Choroid plexus epithelial cell (primary cell): ENCODE data around the gene ACACB.

Experiments
- DNase-seq: peaks from one replicate; pipeline ENCODE4 v3.0.0-alpha.2; 2010; ENCODE audit warnings: low read depth
- H3K4me3 ChIP-seq: 2 replicates; pipeline ENCODE4 v1.5.1; 2011; ENCODE audit warnings: low read depth, mild to moderate bottlenecking, control low read depth, low read length, moderate library complexity
- CTCF ChIP-seq: conservative IDR thresholded peaks from 2 replicates; pipeline ENCODE4 v1.5.1; 2011; ENCODE audit warnings: low read depth, mild to moderate bottlenecking, control low read depth, inconsistent platforms, low read length, moderate library complexity

The ACACB gene

GRCh38 chr12:109219938-109220337, 103.6 kb downstream of the ACACB start:
- TF ChIP-seq CTCF = no peak
- DNase-seq = no peak
- no peak overlapping the region for H3K4me3 ChIP-seq

GRCh38 chr12:109221277-109221931, 105.0 kb downstream of the ACACB start:
- TF ChIP-seq CTCF = no peak

GRCh38 chr12:109222062-109222461, 105.7 kb downstream of the ACACB start:
- TF ChIP-seq CTCF = no peak
- DNase-seq = no peak

More at GRCh38 chr12:109221277-109221931, 105.0 kb downstream of the ACACB start:
- no peak overlapping the region for H3K4me3 ChIP-seq
- DNase-seq = no peak

DNA sequence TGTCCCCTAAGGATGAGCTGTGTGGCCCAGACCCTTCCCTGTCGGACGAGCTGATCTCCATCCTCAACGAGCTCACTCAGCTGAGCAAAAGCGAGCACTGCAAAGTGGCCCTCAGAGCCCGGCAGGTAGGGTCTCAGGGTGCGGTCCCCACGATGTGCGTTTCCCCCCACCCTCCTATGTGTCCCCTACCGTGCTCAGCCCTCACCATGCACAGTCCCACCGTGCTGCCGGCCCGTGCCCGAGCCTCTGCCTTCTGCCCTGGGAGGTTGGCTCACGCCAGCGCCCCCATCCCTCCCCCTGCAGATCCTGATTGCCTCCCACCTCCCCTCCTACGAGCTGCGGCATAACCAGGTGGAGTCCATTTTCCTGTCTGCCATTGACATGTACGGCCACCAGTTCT, 106.1 kb downstream of the ACACB start:
- TF ChIP-seq CTCF = no peak
- no peak overlapping the region for H3K4me3 ChIP-seq
- no peak for DNase-seq

More at GRCh38 chr12:109222062-109222461, 105.7 kb downstream of the ACACB start:
- no peak overlapping the region for H3K4me3 ChIP-seq

DNA sequence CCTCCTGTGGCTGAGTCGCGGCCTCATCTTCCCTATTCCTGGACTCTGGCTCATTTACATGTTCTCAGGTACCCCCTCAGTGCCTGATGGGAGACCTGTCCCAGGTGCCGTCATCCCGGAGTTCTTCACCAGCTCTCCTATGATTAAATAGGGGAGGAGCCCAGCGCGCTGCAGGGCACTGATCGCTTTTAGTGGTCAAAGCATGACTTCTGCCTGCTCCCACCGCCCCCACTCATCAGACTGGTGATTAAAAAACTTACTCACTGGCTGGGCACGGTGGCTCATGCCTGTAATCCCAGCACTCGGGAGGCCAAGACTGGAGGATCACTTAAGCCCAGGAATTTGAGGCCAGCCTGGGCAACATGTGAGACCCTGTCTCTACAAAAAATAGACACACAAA, 106.8 kb downstream of the ACACB start:
- H3K4me3 ChIP-seq = no peak overlapping the region
- no peak for TF ChIP-seq CTCF
- DNase-seq = no peak

- no peak overlapping the region for H3K4me3 ChIP-seq
- DNase-seq = no peak
Observed at GRCh38 chr12:109223868-109224267, 107.5 kb downstream of the ACACB start.

More at GRCh38 chr12:109223868-109224267, 107.5 kb downstream of the ACACB start:
- no peak for TF ChIP-seq CTCF
